Activated T-helper 1 cell treated with Interleukin-2 at 50 U/mL for 16 hours (primary cell): ENCODE results near the gene BLMH.

Experiments
- DNase-seq: peaks from one replicate; pipeline ENCODE4 v3.0.0-alpha.2; 2020; ENCODE audit warnings: low read depth

The BLMH gene

GRCh38 chr17:30304778-30305177 lies 13.0 kb upstream of the BLMH start:
- DNase-seq: no peak

GRCh38 chr17:30302241-30302640 lies 10.5 kb upstream of the BLMH start:
- no peak for DNase-seq

- no peak for DNase-seq
These were observed 9.1 kb upstream of the BLMH start for GRCh38 chr17:30300818-30301217.

- DNase-seq: no peak
These were observed 7.3 kb upstream of the BLMH start for GRCh38 chr17:30299000-30299399.

- no peak for DNase-seq
These were observed 6.0 kb upstream of the BLMH start for GRCh38 chr17:30297715-30298114.

- DNase-seq: no peak
These were observed 4.8 kb upstream of the BLMH start for GRCh38 chr17:30296499-30297080.

- no peak for DNase-seq
These were observed 628 bp upstream of the BLMH start for GRCh38 chr17:30292286-30292858.

- peak; percentile 0 for DNase-seq
These were observed 825 bp downstream of the BLMH start for GRCh38 chr17:30290696-30291542.

- no peak for DNase-seq
These were observed 1.7 kb downstream of the BLMH start for GRCh38 chr17:30290077-30290476.

GRCh38 chr17:30279156-30279555 lies 12.6 kb downstream of the BLMH start:
- DNase-seq: no peak

GRCh38 chr17:30278032-30278431 lies 13.7 kb downstream of the BLMH start:
- no peak for DNase-seq

- DNase-seq: no peak
These were observed 15.8 kb downstream of the BLMH start for GRCh38 chr17:30275911-30276310.

GRCh38 chr17:30274887-30275286 lies 16.9 kb downstream of the BLMH start:
- no peak for DNase-seq

GRCh38 chr17:30273373-30273772 lies 18.4 kb downstream of the BLMH start:
- no peak for DNase-seq

GRCh38 chr17:30271102-30271501 lies 20.6 kb downstream of the BLMH start:
- no peak for DNase-seq

GRCh38 chr17:30267625-30268024 lies 24.1 kb downstream of the BLMH start:
- DNase-seq: no peak

GRCh38 chr17:30263552-30264333 lies 28.0 kb downstream of the BLMH start:
- no peak for DNase-seq

GRCh38 chr17:30256756-30257506 lies 34.8 kb downstream of the BLMH start:
- no peak for DNase-seq

GRCh38 chr17:30254150-30254549 lies 37.6 kb downstream of the BLMH start:
- no peak for DNase-seq

GRCh38 chr17:30253312-30253711 lies 38.4 kb downstream of the BLMH start:
- DNase-seq: no peak

- DNase-seq: no peak
These were observed 39.8 kb downstream of the BLMH start for GRCh38 chr17:30251931-30252330.

GRCh38 chr17:30249460-30249859 lies 42.3 kb downstream of the BLMH start:
- no peak for DNase-seq
